B cell (primary cell): ENCODE data around the gene AGBL3. TPM values are rescaled to one million over a fixed set of nuclear protein-coding genes. Genes with fewer than 3 reads are reported as not detected.

ENCODE experiments used
- ATAC-seq: fragments of 200-7000 bp; cut with Tn5 transposase; one replicate; pipeline ENCODE4 v1.10.0; 2021; ENCODE audit warnings: low read depth, mild to moderate bottlenecking, moderate number of reproducible peaks, moderate library complexity
- CTCF ChIA-PET: fragments of 350-600 bp; sonication (Branson Sonifier 250); formaldehyde crosslinking; loops from one replicate; lab custom pipeline; 2021; ENCODE audit warnings: antibody characterized with exemption, inconsistent platforms; lab: Charles Lee
- POLR2A ChIA-PET: fragments of 350-600 bp; sonication (Branson Sonifier 250); formaldehyde crosslinking; loops from one replicate; lab custom pipeline; 2021; ENCODE audit warnings: antibody characterized with exemption; lab: Charles Lee
- DNase-seq: peaks from one replicate; pipeline ENCODE4 v3.0.0; 2013
- H2AFZ ChIP-seq: 2 replicates; pipeline ENCODE4 v1.6.1; 2012; ENCODE audit warnings: mild to moderate bottlenecking, low read depth, low read length; ENCODE audit not compliant: insufficient read depth, poor library complexity, severe bottlenecking
- H3K27ac ChIP-seq, 2 donors: 1 replicate in 1 of 2; 2 replicates in 1 of 2; pipeline ENCODE4 v1.5.1; 2012 to 2013; ENCODE audit warnings: low read length in 2 of 2, mild to moderate bottlenecking in 2 of 2, moderate library complexity in 1 of 2
- H3K27me3 ChIP-seq, 4 experiments: fragments of 200-600 bp in 1 of 4; sonication (generic) in 1 of 4; replicated peaks in 1 of 4; 1 replicate in 2 of 4; 2 replicates in 2 of 4; pipeline versions ENCODE4 v1.6.1 to v1.7.0; 2013 to 2016; ENCODE audit warnings: low read length in 3 of 4, mild to moderate bottlenecking in 2 of 4, mixed read lengths in 1 of 4, moderate library complexity in 1 of 4; ENCODE audit not compliant: insufficient read depth in 4 of 4, control insufficient read depth in 3 of 4; ENCODE audit errors: control extremely low read depth in 1 of 4
- H3K36me3 ChIP-seq, 2 experiments: replicated peaks in 1 of 2; 1 replicate in 1 of 2; 2 replicates in 1 of 2; pipeline versions ENCODE4 v1.6.1 to v1.7.1; 2013; ENCODE audit warnings: low read length in 1 of 2; ENCODE audit not compliant: insufficient read depth in 2 of 2, control insufficient read depth in 1 of 2; ENCODE audit errors: control extremely low read depth in 1 of 2, extremely low read depth in 1 of 2
- H3K4me1 ChIP-seq, 2 donors: fragments of 200-600 bp in 1 of 2; sonication (generic) in 1 of 2; 1 replicate in 1 of 2; 2 replicates in 1 of 2; pipeline versions ENCODE4 v1.5.1 to v1.6.1; 2013 to 2017; ENCODE audit warnings: low read length in 2 of 2; ENCODE audit not compliant: control insufficient read depth in 2 of 2, insufficient read depth in 2 of 2
- H3K4me2 ChIP-seq: replicated peaks from 2 replicates; pipeline ENCODE3; 2012; ENCODE audit warnings: mild to moderate bottlenecking, low read depth, low read length; ENCODE audit not compliant: poor library complexity, severe bottlenecking
- H3K4me3 ChIP-seq, 5 experiments: fragments of 200-600 bp in 1 of 5; sonication (generic) in 1 of 5; 1 replicate in 3 of 5; 2 replicates in 2 of 5; pipeline versions ENCODE4 v1.5.1 to v1.7.0; 2011 to 2016; ENCODE audit warnings: low read length in 4 of 5, mild to moderate bottlenecking in 4 of 5, low read depth in 2 of 5, control low read depth in 1 of 5, moderate library complexity in 1 of 5; ENCODE audit not compliant: insufficient read depth in 1 of 5; ENCODE audit errors: control extremely low read depth in 1 of 5, extremely low read depth in 1 of 5
- H3K79me2 ChIP-seq: fragments of 200-600 bp; sonication (generic); one replicate; pipeline ENCODE4 v1.6.0; 2016; ENCODE audit warnings: low read length; ENCODE audit not compliant: control insufficient read depth, insufficient read depth
- H3K9ac ChIP-seq: fragments of 200-600 bp; sonication (generic); 2 replicates; pipeline ENCODE4 v1.6.1; 2017; ENCODE audit warnings: mild to moderate bottlenecking, low read length, moderate library complexity
- H3K9me3 ChIP-seq, 3 donors: one replicate each; pipeline versions ENCODE4 v1.6.1 to v1.7.1; 2013; ENCODE audit warnings: low read length in 2 of 3; ENCODE audit not compliant: control insufficient read depth in 2 of 3, insufficient read depth in 1 of 3; ENCODE audit errors: control extremely low read depth in 1 of 3
- H4K20me1 ChIP-seq: 2 replicates; pipeline ENCODE4 v1.6.0; 2012; ENCODE audit warnings: mild to moderate bottlenecking, low read length; ENCODE audit not compliant: insufficient read depth, control insufficient read depth, poor library complexity, severe bottlenecking
- H3K27ac Mint-ChIP-seq: one replicate; pipeline ENCODE4 v1.8.0; 2021; ENCODE audit warnings: mixed read lengths
- H3K27me3 Mint-ChIP-seq: one replicate; pipeline ENCODE4 v1.8.0; 2021; ENCODE audit warnings: mixed read lengths
- H3K4me1 Mint-ChIP-seq: one replicate; pipeline ENCODE4 v1.8.0; 2021; ENCODE audit warnings: mixed read lengths
- H3K4me3 Mint-ChIP-seq: one replicate; pipeline ENCODE4 v1.8.0; 2021; ENCODE audit warnings: mixed read lengths
- H3K9me3 Mint-ChIP-seq: one replicate; pipeline ENCODE4 v1.8.0; 2022; ENCODE audit warnings: mixed read lengths; ENCODE audit not compliant: insufficient read depth
- EZH2 ChIP-seq: IDR thresholded peaks from 2 replicates; pipeline ENCODE4 v1.6.1; 2012; ENCODE audit warnings: borderline replicate concordance, low read depth, mild to moderate bottlenecking, moderate library complexity, low read length; ENCODE audit not compliant: insufficient read depth, poor library complexity, severe bottlenecking
- WGBS: methylation state at CpG from one replicate; pipeline ENCODE4 v1.1.5; 2013; ENCODE audit warnings: missing lambda C conversion rate; ENCODE audit not compliant: insufficient coverage; 5-methylcytosine and 5-hydroxymethylcytosine counted together
- intact Hi-C: fragments of 100-400 bp; cut with micrococcal nuclease; formaldehyde crosslinking; loops from one replicate; pipeline ENCODE4 v1.10.0; 2022
- polyA plus RNA-seq: library from polyadenylated mRNA; depleted of rRNA; stranded (reverse); fragments of >200 nt; gene quantifications from 2 replicates; pipeline ENCODE4 v1.2.3, GENCODE V29; 2012
- total RNA-seq, 2 donors: library from RNA; stranded (reverse); fragments of 120-200 nt in 1 of 2; gene quantifications; 1 replicate in 1 of 2; 2 replicates in 1 of 2; pipeline versions ENCODE4 v1.2.3 to v1.2.4, GENCODE V29; 2013 to 2022
- TF ChIP-seq, protein P1 (sequence below): fragments of 200-600 bp; IDR thresholded peaks from one replicate; pipeline ENCODE4 v1.8.0; 2022; ENCODE audit warnings: antibody characterized with exemption, mild to moderate bottlenecking

AGBL3 gene
- total and polyA plus RNA-seq, 2 donors (not counting 1 experiment from before 2014, with no cell fraction given) = 0.51 to 10.9 TPM

DNA sequence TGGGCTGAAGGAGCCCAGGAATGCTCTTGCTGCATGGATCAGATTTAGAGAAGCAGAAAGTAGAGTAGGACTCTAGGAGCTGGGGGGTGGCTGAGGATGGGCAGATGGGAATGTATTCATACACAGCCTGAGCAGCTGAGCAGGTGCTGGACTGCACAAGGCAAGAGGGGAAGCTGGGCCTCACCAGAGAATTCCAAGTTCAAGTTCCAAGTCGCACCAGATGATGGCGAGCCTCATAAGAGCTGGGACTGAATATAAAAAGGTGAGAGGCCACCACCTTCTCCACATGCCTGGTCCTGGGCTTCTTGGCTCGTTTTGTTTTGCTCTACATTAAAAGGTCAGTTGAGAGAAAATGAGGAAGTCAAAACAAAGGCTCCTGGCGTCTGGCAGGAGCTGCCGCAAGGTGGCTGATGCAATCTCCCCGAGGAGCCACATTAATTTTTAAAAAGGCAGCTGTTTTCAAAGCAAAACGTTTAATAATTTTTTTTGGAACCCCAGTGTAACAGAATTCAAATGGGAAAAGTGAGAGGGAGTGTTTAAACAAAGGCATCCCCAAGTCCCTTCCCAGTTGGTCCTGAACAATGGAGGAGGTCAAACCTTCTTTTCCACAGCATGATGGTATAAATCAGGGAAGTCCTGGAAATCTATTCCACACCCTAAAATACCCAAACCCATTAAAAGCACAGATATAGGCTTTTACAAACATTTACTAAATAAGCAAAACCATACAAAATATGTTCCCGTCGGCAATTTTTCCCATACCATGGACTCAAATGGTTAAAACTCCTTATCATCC, 174.7 kb downstream of the AGBL3 start:
- POLR2A ChIA-PET = interaction anchor here (0.5 to 2.9 kb wide), 5 partner anchors 9 to 265 kb away, joined by 4 to 22 read pairs (median 7); partner anchors contain the start of genes AGBL3, CYREN and TMEM140
- peak overlapping the region; percentile 92 for H3K27ac Mint-ChIP-seq

More for the DNA sequence above, 174.7 kb downstream of the AGBL3 start:
- peak; percentile 64 for DNase-seq
- Histone ChIP-seq H3K27ac (peak overlapping the region in 1 of 2 donors; percentile 59), H3K4me3 (no peak overlapping the region), H3K9me3 (peaks cover 1 to 12% (median 7%) of the 10 kb centered on the region in 3 donors), H3K9ac (no peak overlapping the region), H4K20me1 (peaks cover 27% of the 10 kb centered on the region), H3K4me2 (peak overlapping the region; percentile 52), H3K79me2 (peaks cover 58% of the 10 kb centered on the region), H3K27me3 (no peaks in the 10 kb centered on the region), H3K36me3 (peaks cover 0 to 38% of the 10 kb centered on the region in 2 experiments), H3K4me1 (peaks cover 26 to 32% of the 10 kb centered on the region in 2 donors), H2AFZ (peak overlapping the region; percentile 18)
- intact Hi-C loops = loop anchor here (1.0 kb wide), 2 partner anchors 9 to 13 kb away; partner anchors contain the start of genes CYREN and TMEM140
- TF ChIP-seq, protein P1, sequence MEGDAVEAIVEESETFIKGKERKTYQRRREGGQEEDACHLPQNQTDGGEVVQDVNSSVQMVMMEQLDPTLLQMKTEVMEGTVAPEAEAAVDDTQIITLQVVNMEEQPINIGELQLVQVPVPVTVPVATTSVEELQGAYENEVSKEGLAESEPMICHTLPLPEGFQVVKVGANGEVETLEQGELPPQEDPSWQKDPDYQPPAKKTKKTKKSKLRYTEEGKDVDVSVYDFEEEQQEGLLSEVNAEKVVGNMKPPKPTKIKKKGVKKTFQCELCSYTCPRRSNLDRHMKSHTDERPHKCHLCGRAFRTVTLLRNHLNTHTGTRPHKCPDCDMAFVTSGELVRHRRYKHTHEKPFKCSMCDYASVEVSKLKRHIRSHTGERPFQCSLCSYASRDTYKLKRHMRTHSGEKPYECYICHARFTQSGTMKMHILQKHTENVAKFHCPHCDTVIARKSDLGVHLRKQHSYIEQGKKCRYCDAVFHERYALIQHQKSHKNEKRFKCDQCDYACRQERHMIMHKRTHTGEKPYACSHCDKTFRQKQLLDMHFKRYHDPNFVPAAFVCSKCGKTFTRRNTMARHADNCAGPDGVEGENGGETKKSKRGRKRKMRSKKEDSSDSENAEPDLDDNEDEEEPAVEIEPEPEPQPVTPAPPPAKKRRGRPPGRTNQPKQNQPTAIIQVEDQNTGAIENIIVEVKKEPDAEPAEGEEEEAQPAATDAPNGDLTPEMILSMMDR = peak; percentile 34
- no peak for TF ChIP-seq EZH2
- peaks cover 2% of the 10 kb centered on the region for H3K9me3 Mint-ChIP-seq
- no peaks in the 10 kb centered on the region for H3K27me3 Mint-ChIP-seq
- 34% methylated on average over 8 of the region's 9 CpGs for WGBS
- peak; percentile 78 for ATAC-seq
- CTCF ChIA-PET = interaction anchor here (0.8 to 4.9 kb wide), 8 partner anchors 9 to 528 kb away, joined by 3 to 47 read pairs (median 4); partner anchors contain the start of genes AGBL3, CYREN and TMEM140
- peak overlapping the region; percentile 78 for H3K4me3 Mint-ChIP-seq
- peaks cover 52% of the 10 kb centered on the region for H3K4me1 Mint-ChIP-seq
